ENCODE data around the gene EXPH5.

GRCh38 chr11:108522318-108522717 is 71.2 kb downstream of the EXPH5 start:
- TF ChIP-seq CTCF (IDR thresholded peaks at IDR 0.05; ENCODE audit: control extremely low read depth in 1 of 3, insufficient read depth in 1 of 3, low read depth in 1 of 3, low read length in 3 of 3) (no peak), SP1 (IDR thresholded peaks at IDR 0.05; ENCODE audit: low read depth, low read length) (no peak), EZH2 (IDR thresholded peaks at IDR 0.05; ENCODE audit: low read depth, low read length, severe bottlenecking) (no peak), POLR2AphosphoS5 (IDR thresholded peaks at IDR 0.05; ENCODE audit: low read depth, low read length) (no peak), SP2 (IDR thresholded peaks at IDR 0.05; ENCODE audit: low read length) (no peak), YY1 (IDR thresholded peaks at IDR 0.05; ENCODE audit: low read depth, low read length) (no peak), MAFK (IDR thresholded peaks at IDR 0.05; ENCODE audit: low read depth, low read length) (no peak), SIN3A (conservative IDR thresholded peaks at IDR 0.05 in 1 of 2, IDR thresholded peaks at IDR 0.05 in 1 of 2; ENCODE audit: low read depth in 1 of 2, low read length in 2 of 2) (no peak)
